IMR-90 (cell line): ENCODE data around the gene CETP. TPM values are rescaled to one million over a fixed set of nuclear protein-coding genes. Genes with fewer than 3 reads are reported as not detected.

Experiments used
- ATAC-seq: fragments of 200-7000 bp; cut with Tn5 transposase; 2 replicates; pipeline ENCODE4 v1.9.1; 2020; ENCODE audit warnings: low read depth, mild to moderate bottlenecking, moderate library complexity
- BruUV-seq: library from RNA; stranded (reverse); fragments of 400-500 nt; replicated peaks from 2 replicates; lab custom pipeline; 2021; lab: Mats Ljungman, UMichigan
- CTCF ChIA-PET: fragments of 300-600 bp; formaldehyde crosslinking; extraction: SDS; loops from one replicate; lab custom pipeline; 2021; ENCODE audit warnings: antibody characterized with exemption; lab: Yijun Ruan, JAX
- POLR2A ChIA-PET: fragments of 300-600 bp; sonication (Branson Sonifier 250); formaldehyde crosslinking; loops from one replicate; lab custom pipeline; 2022; ENCODE audit warnings: antibody characterized with exemption; ENCODE audit not compliant: unreplicated experiment; lab: Charles Lee
- DNase-seq: peaks from one replicate; pipeline ENCODE4 v3.0.0; 2013
- H2AFZ ChIP-seq: replicated peaks from 2 replicates; pipeline ENCODE3; 2013; ENCODE audit warnings: low read length, mild to moderate bottlenecking; ENCODE audit not compliant: poor library complexity
- H2AK5ac ChIP-seq: 2 replicates; pipeline ENCODE4 v1.6.1; 2013; ENCODE audit warnings: low read depth, low read length, inconsistent platforms
- H2AK9ac ChIP-seq: replicated peaks from 2 replicates; pipeline ENCODE3; 2013; ENCODE audit warnings: mild to moderate bottlenecking, low read depth, low read length, moderate library complexity; ENCODE audit not compliant: poor library complexity
- H2BK120ac ChIP-seq: 2 replicates; pipeline ENCODE4 v1.6.1; 2013; ENCODE audit warnings: low read depth, low read length, inconsistent platforms
- H2BK15ac ChIP-seq: 3 replicates; pipeline ENCODE4 v1.6.1; 2013; ENCODE audit warnings: low read depth, low read length, inconsistent platforms
- H2BK20ac ChIP-seq: 2 replicates; pipeline ENCODE4 v1.6.1; 2013; ENCODE audit warnings: low read depth, mild to moderate bottlenecking, inconsistent platforms, low read length, moderate library complexity
- H2BK5ac ChIP-seq: 2 replicates; pipeline ENCODE4 v1.6.1; 2013; ENCODE audit warnings: mild to moderate bottlenecking, low read depth, low read length, inconsistent platforms; ENCODE audit not compliant: poor library complexity, severe bottlenecking
- H3K14ac ChIP-seq: replicated peaks from 2 replicates; pipeline ENCODE4 v1.6.1; 2013; ENCODE audit warnings: low read depth, low read length, inconsistent platforms
- H3K18ac ChIP-seq: 2 replicates; pipeline ENCODE4 v1.6.1; 2013; ENCODE audit warnings: low read depth, low read length, control low read depth
- H3K23ac ChIP-seq: 2 replicates; pipeline ENCODE4 v1.6.1; 2013; ENCODE audit warnings: low read depth, low read length, inconsistent platforms
- H3K27ac ChIP-seq: 2 replicates; pipeline ENCODE4 v1.5.1; 2013; ENCODE audit warnings: mild to moderate bottlenecking, control low read depth, low read length; ENCODE audit not compliant: insufficient read depth
- H3K27me3 ChIP-seq: 2 replicates; pipeline ENCODE4 v1.6.1; 2013; ENCODE audit warnings: low read length; ENCODE audit not compliant: control insufficient read depth, insufficient read depth
- H3K36me3 ChIP-seq: 2 replicates; pipeline ENCODE4 v1.6.1; 2013; ENCODE audit warnings: low read length, mixed read lengths; ENCODE audit not compliant: control insufficient read depth, insufficient read depth
- H3K4ac ChIP-seq: 2 replicates; pipeline ENCODE4 v1.6.1; 2013; ENCODE audit warnings: low read depth, low read length, inconsistent platforms
- H3K4me1 ChIP-seq: 2 replicates; pipeline ENCODE4 v1.6.1; 2013; ENCODE audit warnings: low read length, mixed read lengths; ENCODE audit not compliant: control insufficient read depth, insufficient read depth
- H3K4me2 ChIP-seq: 2 replicates; pipeline ENCODE4 v1.6.1; 2013; ENCODE audit warnings: low read depth, mild to moderate bottlenecking, control low read depth, low read length, moderate library complexity
- H3K4me3 ChIP-seq: 2 replicates; pipeline ENCODE4 v1.5.1; 2013; ENCODE audit warnings: low read depth, mild to moderate bottlenecking, control low read depth, low read length, moderate library complexity; ENCODE audit not compliant: insufficient read depth
- H3K56ac ChIP-seq: 2 replicates; pipeline ENCODE4 v1.6.1; 2013; ENCODE audit warnings: low read length, inconsistent platforms; ENCODE audit not compliant: insufficient read depth; ENCODE audit errors: extremely low read depth
- H3K79me1 ChIP-seq, 2 experiments: 2 replicates each; pipeline ENCODE4 v1.6.1; 2013; ENCODE audit warnings: low read length in 2 of 2, inconsistent platforms in 1 of 2, low read depth in 1 of 2
- H3K9ac ChIP-seq: 2 replicates; pipeline ENCODE4 v1.6.1; 2013; ENCODE audit warnings: low read depth, low read length, control low read depth
- H3K9me1 ChIP-seq: 2 replicates; pipeline ENCODE4 v1.6.1; 2013; ENCODE audit warnings: low read length, inconsistent platforms; ENCODE audit not compliant: insufficient read depth
- H3K9me3 ChIP-seq: 2 replicates; pipeline ENCODE4 v1.6.1; 2013; ENCODE audit warnings: low read length; ENCODE audit not compliant: control insufficient read depth, insufficient read depth
- H4K20me1 ChIP-seq: 2 replicates; pipeline ENCODE4 v1.6.1; 2013; ENCODE audit warnings: low read length, inconsistent platforms; ENCODE audit not compliant: insufficient read depth
- H4K5ac ChIP-seq: 2 replicates; pipeline ENCODE4 v1.6.1; 2013; ENCODE audit warnings: mild to moderate bottlenecking, low read depth, low read length, control low read depth
- H4K8ac ChIP-seq, 2 experiments: 2 replicates each; pipeline ENCODE4 v1.6.1; 2013; ENCODE audit warnings: low read depth in 2 of 2, low read length in 2 of 2, control low read depth in 1 of 2, inconsistent platforms in 1 of 2
- H4K91ac ChIP-seq: 2 replicates; pipeline ENCODE4 v1.6.1; 2013; ENCODE audit warnings: low read depth, low read length, inconsistent platforms; ENCODE audit not compliant: insufficient read depth
- CHD1 ChIP-seq: IDR thresholded peaks from 2 replicates; pipeline ENCODE4 v1.6.1; 2012; ENCODE audit warnings: low read depth, low read length, improper control_type of control experiment
- MXI1 ChIP-seq: IDR thresholded peaks from 2 replicates; pipeline ENCODE4 v1.6.1; 2012; ENCODE audit warnings: low read depth, mild to moderate bottlenecking, low read length, moderate library complexity, borderline replicate concordance
- NFE2L2 ChIP-seq: fragments of 150-350 bp; IDR thresholded peaks from 2 replicates; pipeline ENCODE4 v1.6.1; 2016; ENCODE audit warnings: low read depth, mild to moderate bottlenecking, low read length
- POLR2A ChIP-seq: IDR thresholded peaks from 2 replicates; pipeline ENCODE4 v1.6.1; 2012; ENCODE audit warnings: mild to moderate bottlenecking, low read depth, low read length
- SMC3 ChIP-seq: fragments of 150-350 bp; IDR thresholded peaks from 2 replicates; pipeline ENCODE4 v1.6.1; 2016; ENCODE audit warnings: low read depth, mild to moderate bottlenecking, antibody characterized with exemption, low read length, moderate library complexity
- WGBS, 2 experiments: methylation state at CpG; one replicate each; pipeline versions ENCODE4 v1.1.5 to v1.1.7; 2013; ENCODE audit warnings: missing lambda C conversion rate in 2 of 2; ENCODE audit not compliant: insufficient read length in 1 of 2; ENCODE audit errors: extremely low coverage in 2 of 2; 5-methylcytosine and 5-hydroxymethylcytosine counted together
- dilution Hi-C: fragments of 300-500 bp; cut with HindIII; formaldehyde crosslinking; loops from one replicate; pipeline ENCODE4 v1.14.3; 2018; ENCODE audit warnings: low sequenced_read_pairs; ENCODE audit not compliant: unreplicated experiment
- in situ Hi-C: fragments of 300-500 bp; cut with MboI; formaldehyde crosslinking; loops from 3 replicates; pipeline ENCODE4 v1.14.3; 2019; ENCODE audit warnings: low sequenced_read_pairs, inconsistent platforms, mixed read lengths
- intact Hi-C: fragments of 100-400 bp; cut with micrococcal nuclease; formaldehyde crosslinking; loops from 2 replicates; pipeline ENCODE4 v1.10.0; 2022
- polyA plus RNA-seq, 3 experiments: library from polyadenylated mRNA; depleted of rRNA; stranded (reverse); fragments of >200 nt; gene quantifications; 2 replicates each; pipeline ENCODE4 v1.2.3, GENCODE V29; 2012; ENCODE audit warnings: low replicate concordance in 1 of 3
- total RNA-seq: library from RNA; depleted of rRNA; stranded (reverse); fragments of >200 nt; gene quantifications from 2 replicates; pipeline ENCODE4 v1.2.3, GENCODE V29; 2012
- TF ChIP-seq, protein P1 (sequence below): fragments of 150-350 bp; IDR thresholded peaks from 2 replicates; pipeline ENCODE4 v1.6.1; 2016; ENCODE audit warnings: low read depth, mild to moderate bottlenecking, low read length, moderate library complexity, borderline replicate concordance
- TF ChIP-seq, protein P2 (sequence below): fragments of 150-350 bp; IDR thresholded peaks from 2 replicates; pipeline ENCODE4 v1.6.1; 2017; ENCODE audit warnings: mild to moderate bottlenecking, antibody characterized with exemption, low read length, low read depth

Gene CETP
- total and polyA plus RNA-seq, 2 of the 4 experiments (the other 2 are of a cell fraction) = not detected

DNA sequence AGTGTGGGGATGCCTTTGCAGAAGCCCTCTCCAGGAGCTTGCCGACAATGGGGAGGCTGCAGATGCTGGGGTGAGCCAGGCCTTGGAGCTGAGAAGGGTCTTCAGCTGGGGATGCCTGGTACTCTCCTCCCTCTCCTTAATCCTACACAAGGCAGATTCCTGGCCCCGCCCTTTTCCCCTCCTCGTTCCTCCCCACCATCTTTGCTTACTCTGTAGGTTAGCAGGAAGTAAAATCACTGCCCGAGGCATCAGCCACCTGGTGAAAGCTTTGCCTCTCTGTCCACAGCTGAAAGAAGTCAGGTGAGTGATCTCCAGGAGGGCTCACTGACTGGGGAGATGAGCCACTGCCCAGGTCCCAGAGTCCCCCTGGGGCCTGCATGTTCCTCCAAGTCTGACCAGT, 66.3 kb downstream of the CETP start:
- Histone ChIP-seq H3K27ac (no peak overlapping the region), H3K9me3 (no peaks in the 10 kb centered on the region), H4K5ac (no peak overlapping the region), H3K4me3 (no peak overlapping the region), H3K23ac (no peak overlapping the region), H3K9me1 (peaks cover 21% of the 10 kb centered on the region), H2BK120ac (no peak overlapping the region), H2AK5ac (no peak overlapping the region), H2BK20ac (no peak overlapping the region), H4K91ac (no peak overlapping the region), H3K18ac (no peak overlapping the region), H4K20me1 (peaks cover 4% of the 10 kb centered on the region; the same call in 1 of the 2 replicates), H3K4me1 (0 out of 2 replicates have a peak, but pooled peaks cover 2% of the 10 kb centered on the region), H3K79me1 (no peaks in the 10 kb centered on the region), H3K4ac (no peak overlapping the region; the same call in 1 of the 2 replicates), H3K36me3 (peaks cover 12% of the 10 kb centered on the region; the same call in 1 of the 2 replicates), H2AFZ (no peak overlapping the region), H4K8ac (no peak overlapping the region), H3K14ac (no peak overlapping the region), H3K27me3 (no peaks in the 10 kb centered on the region), H2AK9ac (no peak overlapping the region), H3K56ac (no peak overlapping the region), H3K4me2 (no peak overlapping the region), H3K9ac (no peak overlapping the region), H2BK15ac (no peak overlapping the region), H2BK5ac (no peak overlapping the region)
- in situ Hi-C loops = no loop called here
- TF ChIP-seq, protein P1, sequence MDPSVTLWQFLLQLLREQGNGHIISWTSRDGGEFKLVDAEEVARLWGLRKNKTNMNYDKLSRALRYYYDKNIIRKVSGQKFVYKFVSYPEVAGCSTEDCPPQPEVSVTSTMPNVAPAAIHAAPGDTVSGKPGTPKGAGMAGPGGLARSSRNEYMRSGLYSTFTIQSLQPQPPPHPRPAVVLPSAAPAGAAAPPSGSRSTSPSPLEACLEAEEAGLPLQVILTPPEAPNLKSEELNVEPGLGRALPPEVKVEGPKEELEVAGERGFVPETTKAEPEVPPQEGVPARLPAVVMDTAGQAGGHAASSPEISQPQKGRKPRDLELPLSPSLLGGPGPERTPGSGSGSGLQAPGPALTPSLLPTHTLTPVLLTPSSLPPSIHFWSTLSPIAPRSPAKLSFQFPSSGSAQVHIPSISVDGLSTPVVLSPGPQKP = no peak
- TF ChIP-seq SMC3 (no peak), MXI1 (no peak), CHD1 (no peak), NFE2L2 (no peak), POLR2A (no peak)
- TF ChIP-seq, protein P2, sequence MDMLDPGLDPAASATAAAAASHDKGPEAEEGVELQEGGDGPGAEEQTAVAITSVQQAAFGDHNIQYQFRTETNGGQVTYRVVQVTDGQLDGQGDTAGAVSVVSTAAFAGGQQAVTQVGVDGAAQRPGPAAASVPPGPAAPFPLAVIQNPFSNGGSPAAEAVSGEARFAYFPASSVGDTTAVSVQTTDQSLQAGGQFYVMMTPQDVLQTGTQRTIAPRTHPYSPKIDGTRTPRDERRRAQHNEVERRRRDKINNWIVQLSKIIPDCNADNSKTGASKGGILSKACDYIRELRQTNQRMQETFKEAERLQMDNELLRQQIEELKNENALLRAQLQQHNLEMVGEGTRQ = no peak
- WGBS, 2 experiments = no CpG with 5 or more reads among the region's 4 CpGs
- ATAC-seq (no peak; the same call in 1 of the 2 replicates), DNase-seq (no peak)
- ChIA-PET POLR2A (no interaction called here), CTCF (no interaction called here)
- intact Hi-C loops = no loop called here
- dilution Hi-C loops = no loop called here
- BruUV-seq = no TSS peak
